ENCODE measurements around the gene ADGRE3. TPM values are rescaled to one million over a fixed set of nuclear protein-coding genes. Genes with fewer than 3 reads are reported as not detected.
"Not testable (repeated sequence)": the region's sequence is repeated elsewhere in the genome, so short reads cannot be mapped to it uniquely, and the experiment has no call there.

Gene ADGRE3
- total and polyA plus RNA-seq, 4 donors, result 0.63 TPM; not detected in 3

GRCh38 chr19:14616407-14616806 lies 58.2 kb downstream of the ADGRE3 start:
- H3K4me1 ChIP-seq (ENCODE audit: control insufficient read depth in 1 of 2, insufficient read depth in 2 of 2, low read length in 2 of 2), result no peaks in the 10 kb centered on the region
- no peaks in the 10 kb centered on the region for H3K36me3 ChIP-seq (ENCODE audit: control insufficient read depth in 1 of 2, insufficient read depth in 2 of 2, low read length in 1 of 2)
- H3K27me3 ChIP-seq (ENCODE audit: control insufficient read depth in 1 of 2, insufficient read depth in 2 of 2, low read length in 1 of 2), result no peaks in the 10 kb centered on the region
- no peak overlapping the region for H3K4me3 ChIP-seq (ENCODE audit: low read length in 2 of 2)
- DNase-seq, result no peak
- 87 to 92% methylated on average over 3 of the region's 3 CpGs for WGBS, 2 donors
- ATAC-seq (ENCODE audit: low FRiP score), result no peak
- peaks cover 2% of the 10 kb centered on the region for H3K9me3 ChIP-seq (ENCODE audit: control insufficient read depth, low read length)
- intact Hi-C loops (cut with DNase I), result no loop called here
- H3K27ac ChIP-seq (ENCODE audit: low read depth in 1 of 2, low read length in 2 of 2), result no peak overlapping the region

- H3K9me3 ChIP-seq (ENCODE audit: control insufficient read depth, low read length), result peaks cover 2% of the 10 kb centered on the region
- H3K36me3 ChIP-seq (ENCODE audit: control insufficient read depth in 1 of 2, insufficient read depth in 2 of 2, low read length in 1 of 2), result no peaks in the 10 kb centered on the region
- 92 to 99% methylated on average over 8 of the region's 8 CpGs for WGBS, 2 donors
- no peak overlapping the region for H3K27ac ChIP-seq (ENCODE audit: low read depth in 1 of 2, low read length in 2 of 2)
- no peak for ATAC-seq (ENCODE audit: low FRiP score)
- no peaks in the 10 kb centered on the region for H3K27me3 ChIP-seq (ENCODE audit: control insufficient read depth in 1 of 2, insufficient read depth in 2 of 2, low read length in 1 of 2)
- no peaks in the 10 kb centered on the region for H3K4me1 ChIP-seq (ENCODE audit: control insufficient read depth in 1 of 2, insufficient read depth in 2 of 2, low read length in 2 of 2)
- DNase-seq, result no peak
- H3K4me3 ChIP-seq (ENCODE audit: low read length in 2 of 2), result no peak overlapping the region
- intact Hi-C loops (cut with DNase I), result no loop called here
Measured at GRCh38 chr19:14615623-14616022, 59.0 kb downstream of the ADGRE3 start.

- ATAC-seq (ENCODE audit: low FRiP score) (no peak), DNase-seq (no peak)
- H3K36me3 ChIP-seq (ENCODE audit: control insufficient read depth in 1 of 2, insufficient read depth in 2 of 2, low read length in 1 of 2), result no peaks in the 10 kb centered on the region
- WGBS, 2 donors, result 55 to 62% methylated on average over 4 of the region's 4 CpGs
- H3K4me3 ChIP-seq (ENCODE audit: low read length in 2 of 2), result no peak overlapping the region
- intact Hi-C loops (cut with DNase I), result no loop called here
- H3K4me1 ChIP-seq (ENCODE audit: control insufficient read depth in 1 of 2, insufficient read depth in 2 of 2, low read length in 2 of 2), result no peaks in the 10 kb centered on the region
- H3K9me3 ChIP-seq (ENCODE audit: control insufficient read depth, low read length), result peaks cover 2% of the 10 kb centered on the region
- H3K27me3 ChIP-seq (ENCODE audit: control insufficient read depth in 1 of 2, insufficient read depth in 2 of 2, low read length in 1 of 2), result no peaks in the 10 kb centered on the region
- no peak overlapping the region for H3K27ac ChIP-seq (ENCODE audit: low read depth in 1 of 2, low read length in 2 of 2)
Measured at GRCh38 chr19:14614099-14614412, 60.6 kb downstream of the ADGRE3 start.

GRCh38 chr19:14613399-14614098 lies 61.1 kb downstream of the ADGRE3 start:
- H3K27me3 ChIP-seq (ENCODE audit: control insufficient read depth in 1 of 2, insufficient read depth in 2 of 2, low read length in 1 of 2); ATAC-seq (ENCODE audit: low FRiP score); H3K36me3 ChIP-seq (ENCODE audit: control insufficient read depth in 1 of 2, insufficient read depth in 2 of 2, low read length in 1 of 2); H3K4me3 ChIP-seq (ENCODE audit: low read length in 2 of 2); intact Hi-C loops (cut with DNase I); H3K9me3 ChIP-seq (ENCODE audit: control insufficient read depth, low read length); DNase-seq; H3K27ac ChIP-seq (ENCODE audit: low read depth in 1 of 2, low read length in 2 of 2); H3K4me1 ChIP-seq (ENCODE audit: control insufficient read depth in 1 of 2, insufficient read depth in 2 of 2, low read length in 2 of 2): not testable (repeated sequence)
- WGBS, 2 donors, result 71 to 72% methylated on average over 14 of the region's 14 CpGs

GRCh38 chr19:14612657-14613056 lies 62.0 kb downstream of the ADGRE3 start:
- DNase-seq, result no peak
- intact Hi-C loops (cut with DNase I), result no loop called here
- Histone ChIP-seq H3K4me1 (ENCODE audit: control insufficient read depth in 1 of 2, insufficient read depth in 2 of 2, low read length in 2 of 2) (no peaks in the 10 kb centered on the region), H3K9me3 (ENCODE audit: control insufficient read depth, low read length) (no peaks in the 10 kb centered on the region), H3K27ac (ENCODE audit: low read depth in 1 of 2, low read length in 2 of 2) (no peak overlapping the region), H3K27me3 (ENCODE audit: control insufficient read depth in 1 of 2, insufficient read depth in 2 of 2, low read length in 1 of 2) (no peaks in the 10 kb centered on the region), H3K36me3 (ENCODE audit: control insufficient read depth in 1 of 2, insufficient read depth in 2 of 2, low read length in 1 of 2) (no peaks in the 10 kb centered on the region), H3K4me3 (ENCODE audit: low read length in 2 of 2) (no peak overlapping the region)
- 71 to 80% methylated on average over 4 of the region's 4 CpGs for WGBS, 2 donors
- ATAC-seq (ENCODE audit: low FRiP score), result no peak

- H3K9me3 ChIP-seq (ENCODE audit: control insufficient read depth, low read length); H3K4me3 ChIP-seq (ENCODE audit: low read length in 2 of 2); H3K36me3 ChIP-seq (ENCODE audit: control insufficient read depth in 1 of 2, insufficient read depth in 2 of 2, low read length in 1 of 2); DNase-seq; ATAC-seq (ENCODE audit: low FRiP score); H3K27ac ChIP-seq (ENCODE audit: low read depth in 1 of 2, low read length in 2 of 2); intact Hi-C loops (cut with DNase I); H3K4me1 ChIP-seq (ENCODE audit: control insufficient read depth in 1 of 2, insufficient read depth in 2 of 2, low read length in 2 of 2); H3K27me3 ChIP-seq (ENCODE audit: control insufficient read depth in 1 of 2, insufficient read depth in 2 of 2, low read length in 1 of 2): not testable (repeated sequence)
- 61 to 81% methylated on average over 5 of the region's 5 CpGs for WGBS, 2 donors
Measured at GRCh38 chr19:14612242-14612641, 62.4 kb downstream of the ADGRE3 start.

- Histone ChIP-seq H3K4me3 (ENCODE audit: low read length in 2 of 2) (no peak overlapping the region), H3K9me3 (ENCODE audit: control insufficient read depth, low read length) (no peaks in the 10 kb centered on the region), H3K4me1 (ENCODE audit: control insufficient read depth in 1 of 2, insufficient read depth in 2 of 2, low read length in 2 of 2) (no peaks in the 10 kb centered on the region), H3K27me3 (ENCODE audit: control insufficient read depth in 1 of 2, insufficient read depth in 2 of 2, low read length in 1 of 2) (no peaks in the 10 kb centered on the region), H3K27ac (ENCODE audit: low read depth in 1 of 2, low read length in 2 of 2) (no peak overlapping the region), H3K36me3 (ENCODE audit: control insufficient read depth in 1 of 2, insufficient read depth in 2 of 2, low read length in 1 of 2) (no peaks in the 10 kb centered on the region)
- 59 to 64% methylated on average over 4 of the region's 4 CpGs for whole genome bisulfite sequencing, 2 donors
- no peak for DNase-seq
- intact Hi-C loops (cut with DNase I), result no loop called here
- ATAC-seq (ENCODE audit: low FRiP score), result no peak
Measured at GRCh38 chr19:14611051-14611450, 63.6 kb downstream of the ADGRE3 start.

- Histone ChIP-seq H3K27ac (ENCODE audit: low read depth in 1 of 2, low read length in 2 of 2) (no peak overlapping the region), H3K27me3 (ENCODE audit: control insufficient read depth in 1 of 2, insufficient read depth in 2 of 2, low read length in 1 of 2) (no peaks in the 10 kb centered on the region), H3K36me3 (ENCODE audit: control insufficient read depth in 1 of 2, insufficient read depth in 2 of 2, low read length in 1 of 2) (no peaks in the 10 kb centered on the region), H3K9me3 (ENCODE audit: control insufficient read depth, low read length) (no peaks in the 10 kb centered on the region), H3K4me3 (ENCODE audit: low read length in 2 of 2) (no peak overlapping the region), H3K4me1 (ENCODE audit: control insufficient read depth in 1 of 2, insufficient read depth in 2 of 2, low read length in 2 of 2) (no peaks in the 10 kb centered on the region)
- intact Hi-C loops (cut with DNase I), result no loop called here
- 70 to 72% methylated on average over 9 of the region's 9 CpGs for WGBS, 2 donors
- no peak for ATAC-seq (ENCODE audit: low FRiP score)
- DNase-seq, result no peak
Measured at GRCh38 chr19:14606627-14607026, 68.0 kb downstream of the ADGRE3 start.

GRCh38 chr19:14603990-14604387 lies 70.7 kb downstream of the ADGRE3 start:
- WGBS, 2 donors, result 84 to 85% methylated on average over 2 of the region's 2 CpGs
- intact Hi-C loops (cut with DNase I), result no loop called here
- no peak for DNase-seq
- Histone ChIP-seq H3K4me1 (ENCODE audit: control insufficient read depth in 1 of 2, insufficient read depth in 2 of 2, low read length in 2 of 2) (no peaks in the 10 kb centered on the region), H3K9me3 (ENCODE audit: control insufficient read depth, low read length) (peaks cover 1% of the 10 kb centered on the region), H3K4me3 (ENCODE audit: low read length in 2 of 2) (no peak overlapping the region), H3K36me3 (ENCODE audit: control insufficient read depth in 1 of 2, insufficient read depth in 2 of 2, low read length in 1 of 2) (no peaks in the 10 kb centered on the region), H3K27ac (ENCODE audit: low read depth in 1 of 2, low read length in 2 of 2) (no peak overlapping the region), H3K27me3 (ENCODE audit: control insufficient read depth in 1 of 2, insufficient read depth in 2 of 2, low read length in 1 of 2) (no peaks in the 10 kb centered on the region)
- no peak for ATAC-seq (ENCODE audit: low FRiP score)

Measured in aorta (tissue), 5 donors.